Measurements from ENCODE around the gene CHMP6.

CHMP6 gene

DNA sequence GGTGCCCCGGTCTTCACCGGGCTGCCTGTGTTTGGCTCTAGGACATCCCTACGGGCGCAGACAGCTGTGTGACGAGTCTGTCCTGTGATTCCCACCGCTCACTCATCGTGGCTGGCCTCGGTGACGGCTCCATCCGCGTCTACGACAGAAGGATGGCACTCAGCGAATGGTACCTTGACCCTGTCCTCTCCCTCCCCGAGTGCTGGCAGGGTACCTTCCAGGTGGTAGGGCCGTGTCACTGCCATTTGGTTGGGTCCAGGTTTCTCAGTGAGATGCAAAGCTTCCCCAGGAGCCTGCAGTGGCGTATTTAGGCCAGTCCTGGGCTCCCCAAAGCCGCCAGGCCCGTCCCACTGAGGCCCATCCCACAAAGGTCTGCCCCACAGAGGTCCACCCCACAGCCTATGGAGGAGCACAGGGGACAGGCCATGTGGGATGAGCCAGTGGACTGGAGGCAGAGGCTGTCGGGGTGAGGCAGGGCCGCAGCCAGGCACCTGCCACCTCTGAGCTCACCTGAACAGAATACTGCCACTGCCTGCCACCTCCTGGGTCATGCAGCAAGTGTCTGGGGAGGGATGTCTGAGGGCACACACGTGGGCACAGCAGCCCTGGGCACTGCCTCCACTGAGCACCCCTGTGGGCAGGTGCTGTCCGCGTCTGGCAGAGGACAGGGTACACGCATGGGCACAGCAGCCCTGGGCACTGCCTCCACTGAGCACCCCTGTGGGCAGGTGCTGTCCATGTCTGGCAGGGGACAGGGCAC lies 31.4 kb upstream of the CHMP6 start:
- no peak overlapping the region for H2AFZ ChIP-seq (ENCODE audit: low read length)

GRCh38 chr17:80960797-80961452 lies 30.7 kb upstream of the CHMP6 start:
- Histone ChIP-seq H2BK120ac (ENCODE audit: low read depth, low read length) (no peak overlapping the region), H3K14ac (ENCODE audit: low read length) (peak overlapping the region; percentile 71), H4K91ac (ENCODE audit: low read depth, low read length, poor library complexity) (peak overlapping the region; percentile 72), H3K4me3 (ENCODE audit: low read length in 2 of 2) (no peak overlapping the region), H2BK5ac (ENCODE audit: low read length) (peak overlapping the region; percentile 60), H3K4me2 (ENCODE audit: insufficient read depth, low read length, poor library complexity, severe bottlenecking) (no peak overlapping the region), H3K36me3 (replicated peaks in 1 of 2; ENCODE audit: control insufficient read depth in 2 of 2, insufficient read depth in 2 of 2, low read length in 2 of 2) (peaks cover 6 to 7% of the 10 kb centered on the region in 2 donors), H2AFZ (ENCODE audit: low read length) (no peak overlapping the region), H2BK15ac (ENCODE audit: low read length) (no peak overlapping the region), H3K9ac (ENCODE audit: low read depth, low read length, poor library complexity) (peak overlapping the region; percentile 81), H2AK5ac (ENCODE audit: low read depth, low read length) (no peak overlapping the region), H3K9me3 (replicated peaks in 1 of 2; ENCODE audit: control insufficient read depth in 2 of 2, insufficient read depth in 1 of 2, low read depth in 1 of 2, low read length in 2 of 2) (no peaks in the 10 kb centered on the region), H4K8ac (ENCODE audit: low read depth, low read length) (no peak overlapping the region), H3K23ac (ENCODE audit: low read depth, low read length, poor library complexity) (peak overlapping the region; percentile 73), H2BK12ac (ENCODE audit: low read length) (peak overlapping the region; percentile 84), H3K27me3 (ENCODE audit: control insufficient read depth in 3 of 3, insufficient read depth in 3 of 3, low read depth in 1 of 3, low read length in 3 of 3) (no peaks in the 10 kb centered on the region), H3K4ac (ENCODE audit: low read length) (no peak overlapping the region), H3K18ac (ENCODE audit: low read length) (peak overlapping the region; percentile 80), H3K4me1 (ENCODE audit: control insufficient read depth in 2 of 2, insufficient read depth in 1 of 2, low read depth in 1 of 2, low read length in 2 of 2) (peaks cover 4 to 32% of the 10 kb centered on the region in 2 donors), H3K27ac (replicated peaks; ENCODE audit: low read length) (no peak overlapping the region), H3K79me1 (ENCODE audit: low read depth, low read length) (peaks cover 7% of the 10 kb centered on the region)
- WGBS, 2 donors (ENCODE audit: extremely low coverage in 2 of 2, insufficient read length in 2 of 2, insufficient replicate concordance in 1 of 2), result no CpG with 5 or more reads among the region's 31 CpGs
- no peak for DNase-seq (ENCODE audit: low spot score)

More for the DNA sequence above, 31.4 kb upstream of the CHMP6 start:
- Histone ChIP-seq H4K8ac (ENCODE audit: low read depth, low read length) (peak overlapping the region; percentile 82), H3K18ac (ENCODE audit: low read length) (peak overlapping the region; percentile 76), H3K27ac (replicated peaks; ENCODE audit: low read length) (no peak overlapping the region), H3K14ac (ENCODE audit: low read length) (peak overlapping the region; percentile 71), H2BK5ac (ENCODE audit: low read length) (peak overlapping the region; percentile 6), H3K23ac (ENCODE audit: low read depth, low read length, poor library complexity) (peak overlapping the region; percentile 73), H3K36me3 (replicated peaks in 1 of 2; ENCODE audit: control insufficient read depth in 2 of 2, insufficient read depth in 2 of 2, low read length in 2 of 2) (peaks cover 4 to 5% of the 10 kb centered on the region in 2 donors), H4K91ac (ENCODE audit: low read depth, low read length, poor library complexity) (peak overlapping the region; percentile 72), H3K4me1 (ENCODE audit: control insufficient read depth in 2 of 2, insufficient read depth in 1 of 2, low read depth in 1 of 2, low read length in 2 of 2) (peaks cover 4 to 31% of the 10 kb centered on the region in 2 donors), H3K4me3 (ENCODE audit: low read length in 2 of 2) (no peak overlapping the region), H2BK120ac (ENCODE audit: low read depth, low read length) (peak overlapping the region; percentile 91), H2BK12ac (ENCODE audit: low read length) (peak overlapping the region; percentile 41), H3K4me2 (ENCODE audit: insufficient read depth, low read length, poor library complexity, severe bottlenecking) (no peak overlapping the region), H3K4ac (ENCODE audit: low read length) (no peak overlapping the region), H3K9ac (ENCODE audit: low read depth, low read length, poor library complexity) (peak overlapping the region; percentile 70), H2AK5ac (ENCODE audit: low read depth, low read length) (peak overlapping the region; percentile 97), H3K27me3 (ENCODE audit: control insufficient read depth in 3 of 3, insufficient read depth in 3 of 3, low read depth in 1 of 3, low read length in 3 of 3) (no peaks in the 10 kb centered on the region), H3K79me1 (ENCODE audit: low read depth, low read length) (peaks cover 7% of the 10 kb centered on the region), H3K9me3 (replicated peaks in 1 of 2; ENCODE audit: control insufficient read depth in 2 of 2, insufficient read depth in 1 of 2, low read depth in 1 of 2, low read length in 2 of 2) (peaks cover under 1 to 1% of the 10 kb centered on the region in 2 donors), H2BK15ac (ENCODE audit: low read length) (peak overlapping the region; percentile 94)
- WGBS, 2 donors (ENCODE audit: extremely low coverage in 2 of 2, insufficient read length in 2 of 2, insufficient replicate concordance in 1 of 2), result no CpG with 5 or more reads among the region's 24 CpGs
- DNase-seq (ENCODE audit: low spot score), result no peak

- Histone ChIP-seq H3K36me3 (replicated peaks in 1 of 2; ENCODE audit: control insufficient read depth in 2 of 2, insufficient read depth in 2 of 2, low read length in 2 of 2) (peaks cover 6 to 7% of the 10 kb centered on the region in 2 donors), H3K18ac (ENCODE audit: low read length) (peak overlapping the region; percentile 17), H3K4me1 (ENCODE audit: control insufficient read depth in 2 of 2, insufficient read depth in 1 of 2, low read depth in 1 of 2, low read length in 2 of 2) (peaks cover 4 to 27% of the 10 kb centered on the region in 2 donors), H2BK15ac (ENCODE audit: low read length) (peak overlapping the region; percentile 85), H3K9ac (ENCODE audit: low read depth, low read length, poor library complexity) (no peak overlapping the region), H3K4me3 (ENCODE audit: low read length in 2 of 2) (no peak overlapping the region), H3K4ac (ENCODE audit: low read length) (no peak overlapping the region), H2AK5ac (ENCODE audit: low read depth, low read length) (no peak overlapping the region), H3K23ac (ENCODE audit: low read depth, low read length, poor library complexity) (no peak overlapping the region), H3K9me3 (replicated peaks in 1 of 2; ENCODE audit: control insufficient read depth in 2 of 2, insufficient read depth in 1 of 2, low read depth in 1 of 2, low read length in 2 of 2) (no peaks in the 10 kb centered on the region), H2BK5ac (ENCODE audit: low read length) (no peak overlapping the region), H2BK12ac (ENCODE audit: low read length) (no peak overlapping the region), H4K8ac (ENCODE audit: low read depth, low read length) (no peak overlapping the region), H3K4me2 (ENCODE audit: insufficient read depth, low read length, poor library complexity, severe bottlenecking) (no peak overlapping the region), H2AFZ (ENCODE audit: low read length) (no peak overlapping the region), H4K91ac (ENCODE audit: low read depth, low read length, poor library complexity) (no peak overlapping the region), H3K27me3 (ENCODE audit: control insufficient read depth in 3 of 3, insufficient read depth in 3 of 3, low read depth in 1 of 3, low read length in 3 of 3) (no peaks in the 10 kb centered on the region), H3K14ac (ENCODE audit: low read length) (no peak overlapping the region), H3K27ac (replicated peaks; ENCODE audit: low read length) (no peak overlapping the region), H2BK120ac (ENCODE audit: low read depth, low read length) (no peak overlapping the region), H3K79me1 (ENCODE audit: low read depth, low read length) (peaks cover 7% of the 10 kb centered on the region)
- no CpG with 5 or more reads among the region's 21 CpGs for WGBS, 2 donors (ENCODE audit: extremely low coverage in 2 of 2, insufficient read length in 2 of 2, insufficient replicate concordance in 1 of 2)
- no peak for DNase-seq (ENCODE audit: low spot score)
These were observed 29.9 kb upstream of the CHMP6 start for GRCh38 chr17:80961541-80962330.
